Measurements from ENCODE around the gene LRRC57. TPM values are rescaled to one million over a fixed set of nuclear protein-coding genes. Genes with fewer than 3 reads are reported as not detected.

The LRRC57 gene
- total and polyA plus RNA-seq, 2 of the 8 experiments (the other 6 are each of a cell fraction or from before 2014, with no cell fraction given): 5.0 to 12.7 TPM

- TF ChIP-seq CHD7 (IDR thresholded peaks at IDR 0.05; ENCODE audit: insufficient replicate concordance, low read length) (no peak), KDM5A (IDR thresholded peaks at IDR 0.05; ENCODE audit: low read length) (no peak), CBX8 (IDR thresholded peaks at IDR 0.05; ENCODE audit: borderline replicate concordance, low read depth, low read length) (no peak), TAF7 (optimal IDR thresholded peaks at IDR 0.05; ENCODE audit: borderline replicate concordance, low read depth, low read length) (no peak), JUND (IDR thresholded peaks at IDR 0.05; ENCODE audit: low read length) (no peak), GTF2F1 (IDR thresholded peaks at IDR 0.05; ENCODE audit: borderline replicate concordance, low read depth, low read length) (no peak), JUN (IDR thresholded peaks at IDR 0.05; ENCODE audit: low read depth, low read length) (no peak), POLR2A (IDR thresholded peaks at IDR 0.05; ENCODE audit: control extremely low read depth in 1 of 2, low read depth in 2 of 2, low read length in 2 of 2) (no peak), CBX5 (IDR thresholded peaks at IDR 0.05; ENCODE audit: low read depth, low read length) (no peak), EGR1 (IDR thresholded peaks at IDR 0.05; ENCODE audit: borderline replicate concordance, low read depth, low read length) (no peak), SIRT6 (IDR thresholded peaks at IDR 0.05; ENCODE audit: low read length) (no peak), SRF (IDR thresholded peaks at IDR 0.05; ENCODE audit: low read depth, low read length) (no peak), MAX (IDR thresholded peaks at IDR 0.05) (no peak)
These were observed 46.1 kb downstream of the LRRC57 start (continued) for GRCh38 chr15:42502477-42502876.
